ENCODE data around the gene NTNG1.
A peak's percentile ranks its signal among the peaks of the same experiment; 100 is the strongest.
"Not testable (repeated sequence)": the region's sequence is repeated elsewhere in the genome, so short reads cannot be mapped to it uniquely, and the experiment has no call there.

The NTNG1 gene

GRCh38 chr1:107147843-107148242 is 7.0 kb downstream of the NTNG1 start:
- no peak for DNase-seq

GRCh38 chr1:107149946-107150345 is 9.1 kb downstream of the NTNG1 start:
- DNase-seq = no peak

- no peak for DNase-seq
These were observed 10.5 kb downstream of the NTNG1 start for GRCh38 chr1:107151295-107151694.

GRCh38 chr1:107152395-107152794 is 11.6 kb downstream of the NTNG1 start:
- no peak for DNase-seq

GRCh38 chr1:107153014-107153413 is 12.2 kb downstream of the NTNG1 start:
- DNase-seq = peak; percentile 44

- no peak for DNase-seq
These were observed 17.7 kb downstream of the NTNG1 start for GRCh38 chr1:107158496-107158895.

- no peak for DNase-seq
These were observed 18.2 kb downstream of the NTNG1 start for GRCh38 chr1:107158991-107159390.

- DNase-seq = no peak
These were observed 21.9 kb downstream of the NTNG1 start for GRCh38 chr1:107162745-107163144.

- DNase-seq = not testable (repeated sequence)
These were observed 24.1 kb downstream of the NTNG1 start for GRCh38 chr1:107164901-107165300.

GRCh38 chr1:107169615-107170014 is 28.8 kb downstream of the NTNG1 start:
- no peak for DNase-seq

GRCh38 chr1:107171333-107171732 is 30.5 kb downstream of the NTNG1 start:
- no peak for DNase-seq

GRCh38 chr1:107172450-107173170 is 31.8 kb downstream of the NTNG1 start:
- no peak for DNase-seq

- DNase-seq = peak; percentile 82
These were observed 34.5 kb downstream of the NTNG1 start for GRCh38 chr1:107175102-107175909.

GRCh38 chr1:107181253-107181969 is 40.6 kb downstream of the NTNG1 start:
- no peak for DNase-seq

- peak; percentile 42 for DNase-seq
These were observed 42.2 kb downstream of the NTNG1 start for GRCh38 chr1:107183011-107183410.

- DNase-seq = no peak
These were observed 44.0 kb downstream of the NTNG1 start for GRCh38 chr1:107184888-107185287.

GRCh38 chr1:107187399-107187798 is 46.6 kb downstream of the NTNG1 start:
- DNase-seq = no peak

- no peak for DNase-seq
These were observed 47.3 kb downstream of the NTNG1 start for GRCh38 chr1:107188160-107188559.

GRCh38 chr1:107194380-107194779 is 53.5 kb downstream of the NTNG1 start:
- DNase-seq = no peak

- DNase-seq = no peak
These were observed 54.6 kb downstream of the NTNG1 start for GRCh38 chr1:107195476-107195875.

- peak; percentile 21 for DNase-seq
These were observed 56.2 kb downstream of the NTNG1 start for GRCh38 chr1:107196973-107197562.

GRCh38 chr1:107198561-107198960 is 57.7 kb downstream of the NTNG1 start:
- peak; percentile 42 for DNase-seq

- DNase-seq = no peak
These were observed 59.8 kb downstream of the NTNG1 start for GRCh38 chr1:107200631-107201030.
